ENCODE results near the gene HEMK1.

Gene HEMK1

GRCh38 chr3:50639055-50639494 is 69.8 kb downstream of the HEMK1 start:
- Mint-ChIP-seq H3K36me3 (ENCODE audit: low read depth) (peaks cover 10% of the 10 kb centered on the region), H3K27me3 (ENCODE audit: low read depth) (no peaks in the 10 kb centered on the region), H3K4me1 (peaks cover 13% of the 10 kb centered on the region), H3K27ac (no peak overlapping the region), H3K4me3 (no peak overlapping the region), H3K9me3 (no peaks in the 10 kb centered on the region)
- no peak for TF ChIP-seq CTCF (IDR thresholded peaks at IDR 0.05; ENCODE audit: unreplicated experiment in 3 of 3)

- Mint-ChIP-seq H3K9me3 (no peaks in the 10 kb centered on the region), H3K36me3 (ENCODE audit: low read depth) (peaks cover 20% of the 10 kb centered on the region), H3K4me1 (peaks cover 14% of the 10 kb centered on the region), H3K27me3 (ENCODE audit: low read depth) (no peaks in the 10 kb centered on the region), H3K4me3 (no peak overlapping the region), H3K27ac (no peak overlapping the region)
- no peak for TF ChIP-seq CTCF (IDR thresholded peaks at IDR 0.05; ENCODE audit: unreplicated experiment in 3 of 3)
These were observed 73.1 kb downstream of the HEMK1 start for GRCh38 chr3:50642382-50642781.

GRCh38 chr3:50644561-50644960 is 75.2 kb downstream of the HEMK1 start:
- H3K4me3 Mint-ChIP-seq: no peak overlapping the region
- H3K9me3 Mint-ChIP-seq: no peaks in the 10 kb centered on the region
- H3K4me1 Mint-ChIP-seq: peaks cover 9% of the 10 kb centered on the region
- no peak for TF ChIP-seq CTCF (IDR thresholded peaks at IDR 0.05; ENCODE audit: unreplicated experiment in 3 of 3)
- H3K27me3 Mint-ChIP-seq (ENCODE audit: low read depth): no peaks in the 10 kb centered on the region
- peaks cover 20% of the 10 kb centered on the region for H3K36me3 Mint-ChIP-seq (ENCODE audit: low read depth)
- peak overlapping the region; percentile 13 to 61 (median 17) for H3K27ac Mint-ChIP-seq

GRCh38 chr3:50645378-50645777 is 76.1 kb downstream of the HEMK1 start:
- no peak overlapping the region for H3K27ac Mint-ChIP-seq

More at GRCh38 chr3:50645378-50645777, 76.1 kb downstream of the HEMK1 start:
- H3K36me3 Mint-ChIP-seq (ENCODE audit: low read depth): peaks cover 20% of the 10 kb centered on the region
- no peak for TF ChIP-seq CTCF (IDR thresholded peaks at IDR 0.05; ENCODE audit: unreplicated experiment in 3 of 3)
- no peaks in the 10 kb centered on the region for H3K9me3 Mint-ChIP-seq
- no peaks in the 10 kb centered on the region for H3K27me3 Mint-ChIP-seq (ENCODE audit: low read depth)
- H3K4me3 Mint-ChIP-seq: no peak overlapping the region
- peaks cover 12% of the 10 kb centered on the region for H3K4me1 Mint-ChIP-seq
